GM19043 (cell line): ENCODE data around the gene SEC31B.
A peak's percentile ranks its signal among the peaks of the same experiment; 100 is the strongest.

ENCODE experiments used
- ATAC-seq: cut with Tn5 transposase; IDR thresholded peaks from one replicate; pipeline ENCODE4 v1.9.1; 2021; ENCODE audit warnings: low read depth; ENCODE audit not compliant: unreplicated experiment

SEC31B gene, protein sequence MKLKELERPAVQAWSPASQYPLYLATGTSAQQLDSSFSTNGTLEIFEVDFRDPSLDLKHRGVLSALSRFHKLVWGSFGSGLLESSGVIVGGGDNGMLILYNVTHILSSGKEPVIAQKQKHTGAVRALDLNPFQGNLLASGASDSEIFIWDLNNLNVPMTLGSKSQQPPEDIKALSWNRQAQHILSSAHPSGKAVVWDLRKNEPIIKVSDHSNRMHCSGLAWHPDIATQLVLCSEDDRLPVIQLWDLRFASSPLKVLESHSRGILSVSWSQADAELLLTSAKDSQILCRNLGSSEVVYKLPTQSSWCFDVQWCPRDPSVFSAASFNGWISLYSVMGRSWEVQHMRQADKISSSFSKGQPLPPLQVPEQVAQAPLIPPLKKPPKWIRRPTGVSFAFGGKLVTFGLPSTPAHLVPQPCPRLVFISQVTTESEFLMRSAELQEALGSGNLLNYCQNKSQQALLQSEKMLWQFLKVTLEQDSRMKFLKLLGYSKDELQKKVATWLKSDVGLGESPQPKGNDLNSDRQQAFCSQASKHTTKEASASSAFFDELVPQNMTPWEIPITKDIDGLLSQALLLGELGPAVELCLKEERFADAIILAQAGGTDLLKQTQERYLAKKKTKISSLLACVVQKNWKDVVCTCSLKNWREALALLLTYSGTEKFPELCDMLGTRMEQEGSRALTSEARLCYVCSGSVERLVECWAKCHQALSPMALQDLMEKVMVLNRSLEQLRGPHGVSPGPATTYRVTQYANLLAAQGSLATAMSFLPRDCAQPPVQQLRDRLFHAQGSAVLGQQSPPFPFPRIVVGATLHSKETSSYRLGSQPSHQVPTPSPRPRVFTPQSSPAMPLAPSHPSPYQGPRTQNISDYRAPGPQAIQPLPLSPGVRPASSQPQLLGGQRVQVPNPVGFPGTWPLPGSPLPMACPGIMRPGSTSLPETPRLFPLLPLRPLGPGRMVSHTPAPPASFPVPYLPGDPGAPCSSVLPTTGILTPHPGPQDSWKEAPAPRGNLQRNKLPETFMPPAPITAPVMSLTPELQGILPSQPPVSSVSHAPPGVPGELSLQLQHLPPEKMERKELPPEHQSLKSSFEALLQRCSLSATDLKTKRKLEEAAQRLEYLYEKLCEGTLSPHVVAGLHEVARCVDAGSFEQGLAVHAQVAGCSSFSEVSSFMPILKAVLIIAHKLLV

DNA sequence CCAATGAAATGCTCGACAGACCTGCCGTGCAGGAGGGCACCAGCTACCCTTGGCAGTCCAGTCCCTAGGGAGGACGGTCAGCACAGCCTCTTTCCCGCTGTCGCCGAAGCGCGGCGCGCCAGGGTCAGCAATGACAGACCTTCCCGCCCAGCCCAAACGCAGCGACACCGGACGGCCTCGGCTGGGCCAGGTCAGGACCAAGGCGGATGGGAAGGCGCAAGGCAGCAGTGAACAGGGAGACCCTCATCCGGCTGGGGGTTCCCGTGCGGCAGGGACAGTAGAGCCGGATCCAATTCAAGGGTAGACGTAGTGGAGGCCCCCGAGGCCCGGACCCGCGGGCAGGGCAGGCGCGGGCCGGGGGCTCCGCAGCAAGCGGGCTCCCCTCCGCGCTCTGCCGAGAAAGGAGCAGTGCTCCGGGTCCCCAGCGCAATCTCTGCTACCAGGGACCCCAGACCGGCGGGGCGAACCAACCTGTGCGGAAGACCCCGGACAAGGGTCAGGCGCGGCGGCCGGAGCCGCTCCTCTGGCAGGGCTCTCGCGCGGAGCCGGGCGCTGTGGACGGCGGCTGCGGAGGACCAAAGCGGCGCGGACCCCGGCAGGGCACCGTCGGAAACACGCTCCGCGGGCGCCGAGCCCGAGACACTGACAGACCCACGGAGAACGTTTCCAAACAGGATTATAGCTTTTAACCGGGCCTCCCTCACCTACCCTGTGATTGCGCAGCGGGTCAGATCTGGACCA, at the start of gene SEC31B:
Gene SEC31B, minus strand, starts transcription at position 551 of the 741 bp plus-strand sequence. CDS start 2,909 bp downstream, outside the sequence.
- no peak for ATAC-seq

DNA sequence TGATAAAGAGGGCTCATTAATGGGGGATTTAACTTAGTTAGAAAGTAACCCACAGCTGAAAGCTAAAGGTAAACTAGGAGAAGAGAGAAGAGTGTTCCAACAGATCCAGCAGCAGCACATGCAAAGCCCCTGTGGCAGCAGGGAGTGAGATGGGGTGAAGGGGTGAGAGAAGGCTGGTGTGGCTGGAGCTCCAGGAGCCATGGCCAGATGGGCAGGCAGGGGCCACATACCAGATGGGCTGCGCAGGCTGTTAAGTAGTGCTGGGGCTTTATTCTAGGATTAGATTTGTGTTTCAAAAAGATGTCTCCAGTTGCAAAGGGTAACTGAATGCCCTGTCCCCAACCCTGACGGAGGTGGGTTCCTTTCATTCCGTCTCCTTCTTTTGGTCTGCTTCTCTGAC, 49.3 kb upstream of the SEC31B start:
- no peak for ATAC-seq

DNA sequence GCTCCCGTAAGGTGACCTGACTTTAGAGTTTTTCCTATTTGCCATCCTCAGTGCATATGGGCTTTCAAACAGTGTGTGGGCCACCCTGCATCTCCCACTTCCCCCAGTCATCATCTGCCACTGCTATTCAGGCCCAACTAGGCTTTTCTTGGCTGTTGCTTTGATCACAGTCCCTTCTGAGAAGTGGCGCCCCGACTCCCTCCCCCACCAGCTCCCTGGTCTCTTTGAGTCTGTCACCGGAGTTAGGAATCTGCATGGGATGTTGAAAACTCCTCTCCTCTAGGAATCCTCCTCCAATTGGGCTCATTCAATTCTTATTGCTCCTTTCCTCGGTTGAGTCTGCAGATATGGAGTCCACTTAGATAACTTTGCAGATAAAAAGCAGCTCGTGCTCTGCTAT, 48.2 kb upstream of the SEC31B start:
- no peak for ATAC-seq

DNA sequence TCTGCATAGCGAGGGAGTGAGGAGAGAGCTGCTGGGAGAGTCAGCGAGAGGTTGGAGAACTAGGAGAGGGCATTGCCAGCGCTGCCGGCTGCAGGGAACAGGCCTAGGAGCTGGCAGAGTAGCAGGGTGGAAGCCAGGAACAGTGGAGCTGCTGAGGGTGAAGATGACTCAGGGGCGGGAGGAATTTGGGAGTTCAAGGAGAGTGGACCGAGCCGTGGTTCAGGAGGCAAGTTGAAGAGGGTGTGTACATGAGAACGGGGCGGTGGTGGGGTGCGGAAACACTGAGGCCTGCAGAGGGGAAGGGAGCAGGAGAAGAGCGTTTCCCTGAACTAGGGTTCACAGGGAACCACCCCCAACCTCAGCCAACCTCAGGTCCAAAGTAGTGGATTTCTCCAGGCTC, 47.6 kb upstream of the SEC31B start:
- ATAC-seq = no peak

DNA sequence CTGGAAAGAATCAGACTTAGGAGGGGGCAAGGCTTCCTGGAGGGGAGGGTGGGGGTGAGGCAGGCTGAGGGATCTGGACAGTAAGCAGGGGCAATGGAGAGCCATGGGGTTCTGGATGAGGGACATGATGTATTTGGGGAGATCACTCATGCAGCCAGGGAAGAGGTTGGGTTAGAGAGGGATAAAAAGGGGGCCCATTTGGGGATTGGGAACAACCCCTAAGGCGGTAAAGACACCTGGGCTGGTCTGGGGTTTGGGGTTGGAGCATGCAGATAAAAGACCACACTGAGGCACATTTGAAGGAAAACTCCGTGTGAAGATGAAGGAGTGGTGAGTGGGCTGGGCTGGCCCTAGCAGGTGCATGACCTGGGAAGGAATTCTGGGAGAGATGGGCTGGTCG, 46.9 kb upstream of the SEC31B start:
- ATAC-seq = no peak

DNA sequence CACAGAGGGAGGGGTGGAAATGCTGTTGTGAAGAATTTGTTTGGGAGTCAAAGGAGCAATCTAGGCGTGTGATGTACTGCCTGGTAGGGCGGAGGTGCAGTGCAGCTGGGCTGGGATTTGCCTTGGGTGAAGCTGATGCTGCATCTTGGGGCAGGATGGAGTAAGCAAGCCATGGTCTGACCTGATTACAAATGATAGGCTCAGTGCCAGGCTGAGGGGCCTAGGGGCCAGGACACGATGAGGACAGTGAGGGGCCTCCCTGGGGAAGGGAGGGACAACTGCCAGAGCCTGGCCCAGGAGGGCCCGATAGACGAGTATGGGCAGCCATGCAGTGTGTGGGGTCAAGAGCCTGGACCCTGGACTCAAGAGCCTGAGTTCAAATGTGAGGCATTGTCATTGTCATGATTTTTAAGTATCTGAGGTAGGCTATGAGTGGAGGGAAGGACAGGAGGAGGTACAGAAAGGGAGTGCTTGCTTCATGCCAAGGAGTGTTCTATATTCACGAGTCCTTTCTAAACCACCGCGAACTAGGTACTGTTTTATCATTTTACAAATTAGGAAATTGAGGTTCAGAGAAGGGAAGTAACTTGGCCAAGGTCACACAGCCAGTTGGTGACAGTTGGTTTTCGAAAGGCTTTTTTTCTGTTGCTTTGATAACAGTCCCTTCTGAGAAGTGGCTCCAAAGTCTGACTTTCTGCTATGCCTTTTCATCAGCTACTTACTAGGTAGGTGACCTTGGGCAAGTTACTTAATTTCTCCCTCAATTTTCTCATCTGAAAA, 45.7 kb upstream of the SEC31B start:
- no peak for ATAC-seq

DNA sequence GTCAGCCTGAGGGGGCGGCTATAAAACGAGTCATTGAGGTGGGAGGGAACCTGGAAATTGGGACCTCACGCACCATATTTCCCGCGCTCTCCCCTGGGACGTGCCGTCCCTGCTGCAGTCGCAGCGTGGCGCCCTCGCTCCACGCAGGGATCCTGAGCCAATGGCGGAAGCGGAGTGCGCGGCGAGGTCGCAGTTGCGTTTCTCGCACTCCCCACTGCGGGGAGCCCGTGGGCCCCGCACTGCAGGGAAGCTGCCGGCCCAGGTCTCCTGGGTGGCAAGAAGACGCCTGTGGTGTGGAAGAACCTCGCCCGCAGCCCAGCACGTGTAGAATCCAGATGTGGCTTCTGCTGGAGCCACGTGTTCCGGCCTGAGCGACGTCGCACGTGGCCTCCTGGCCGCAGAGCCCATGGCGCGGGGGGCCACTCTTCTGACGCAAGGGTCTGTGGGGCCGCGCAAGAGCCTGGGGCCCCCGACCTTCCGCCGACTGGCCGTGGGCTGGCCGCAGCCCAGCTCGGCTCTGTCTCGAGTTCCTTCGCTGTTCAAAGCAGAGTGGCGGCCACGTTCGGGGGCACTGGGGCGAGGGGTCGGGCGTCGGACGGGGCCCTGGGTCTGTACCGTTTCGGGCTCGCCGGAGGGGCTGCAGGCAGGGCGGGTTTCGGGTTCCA, 42.5 kb upstream of the SEC31B start:
- peak; percentile 60 for ATAC-seq

DNA sequence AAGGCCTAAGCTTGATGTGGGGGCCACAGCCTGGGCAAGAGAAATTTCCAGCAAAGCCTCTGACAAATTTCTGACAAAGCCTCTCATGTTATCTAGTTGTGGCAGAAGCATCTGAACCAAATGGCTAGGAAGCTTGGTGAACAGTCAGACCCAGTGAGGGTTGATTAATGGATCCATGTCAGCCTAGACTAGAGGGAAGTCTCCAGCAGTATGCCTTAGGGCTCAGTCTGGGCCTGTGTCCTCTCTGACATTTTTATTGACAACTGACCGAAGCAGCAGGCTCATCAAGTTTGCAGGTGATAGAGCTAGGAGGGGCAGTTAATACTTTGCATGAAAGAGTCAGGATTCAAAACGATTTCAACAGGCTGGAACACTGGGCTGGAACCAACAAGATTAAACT, 41.3 kb upstream of the SEC31B start:
- ATAC-seq = no peak

DNA sequence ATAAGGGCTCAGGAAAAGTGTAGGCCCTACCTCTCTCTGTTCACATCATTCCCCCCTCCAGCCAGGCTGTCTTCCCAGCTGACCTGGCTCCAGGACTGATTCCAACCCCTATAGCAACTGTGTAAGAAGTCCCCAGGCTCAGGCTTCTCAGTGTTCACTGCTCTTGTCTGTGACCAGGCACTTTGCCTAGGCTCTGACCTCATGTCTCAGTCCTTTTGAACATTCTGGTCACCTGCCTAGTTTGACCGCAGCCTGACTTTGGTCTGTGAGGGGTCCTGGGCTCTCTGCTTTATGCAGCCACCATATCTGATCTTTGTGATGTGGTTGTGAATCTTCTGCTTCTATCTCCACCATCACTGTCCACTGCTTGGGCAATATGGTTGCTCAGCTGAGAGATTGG, 40.6 kb upstream of the SEC31B start:
- ATAC-seq = no peak

DNA sequence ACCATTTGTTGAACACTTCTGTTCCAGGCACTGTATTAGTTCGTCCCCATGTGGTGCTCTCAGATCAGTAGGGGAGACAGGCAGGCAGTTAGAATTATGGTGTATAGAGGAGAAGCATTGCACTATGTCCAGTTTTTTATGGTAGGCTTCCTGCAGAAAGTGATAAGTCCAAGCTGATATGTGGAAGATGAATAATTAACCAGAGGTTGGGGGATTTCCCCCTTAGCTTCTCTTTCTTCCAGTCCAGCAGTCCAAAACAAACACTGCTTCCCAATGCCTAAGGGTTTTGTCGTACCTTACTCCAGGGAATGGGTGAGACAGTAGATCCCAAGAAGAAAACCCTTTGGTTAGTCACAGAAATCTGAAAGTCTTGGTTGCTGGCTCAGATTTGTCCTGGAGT, 35.2 kb upstream of the SEC31B start:
- ATAC-seq = no peak

DNA sequence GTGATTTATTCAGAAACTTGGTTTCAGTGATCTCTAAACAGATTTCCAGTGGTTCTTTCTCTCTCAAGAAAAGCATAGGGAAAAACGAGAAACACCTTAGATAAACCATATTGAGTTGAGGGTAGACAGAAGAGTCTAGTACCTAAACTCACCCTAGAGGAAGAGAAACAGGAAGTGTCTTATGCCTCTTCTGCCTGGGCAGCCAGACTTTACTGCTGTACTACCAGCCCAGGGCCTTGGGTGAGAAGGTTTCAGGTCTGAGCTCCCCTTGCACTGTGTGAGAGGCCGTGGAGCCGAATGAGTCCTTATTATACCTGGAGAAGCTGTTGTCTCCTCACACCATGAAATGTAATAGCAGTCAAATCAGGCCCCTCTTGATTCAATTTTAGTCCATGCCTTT, 34.3 kb upstream of the SEC31B start:
- no peak for ATAC-seq

DNA sequence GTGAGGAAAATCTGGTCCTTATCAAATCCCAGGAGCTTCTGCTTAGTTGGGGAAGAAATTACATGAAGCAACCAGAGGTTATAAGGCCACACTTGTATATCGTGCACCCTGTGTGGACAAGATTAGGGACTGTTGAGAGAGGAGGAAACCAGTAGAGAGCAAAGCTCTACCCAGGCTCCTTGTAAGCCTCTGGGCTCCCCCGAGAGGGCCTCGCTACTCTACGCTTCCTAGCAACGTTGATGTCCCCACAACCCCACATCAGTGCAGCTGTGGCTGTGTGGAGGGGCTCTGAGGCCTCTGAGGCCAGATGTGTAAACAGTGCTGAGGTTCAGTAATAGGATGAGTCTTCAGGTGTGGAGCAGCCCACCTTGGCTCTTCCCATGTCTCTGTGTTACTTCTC, 32.1 kb upstream of the SEC31B start:
- no peak for ATAC-seq

DNA sequence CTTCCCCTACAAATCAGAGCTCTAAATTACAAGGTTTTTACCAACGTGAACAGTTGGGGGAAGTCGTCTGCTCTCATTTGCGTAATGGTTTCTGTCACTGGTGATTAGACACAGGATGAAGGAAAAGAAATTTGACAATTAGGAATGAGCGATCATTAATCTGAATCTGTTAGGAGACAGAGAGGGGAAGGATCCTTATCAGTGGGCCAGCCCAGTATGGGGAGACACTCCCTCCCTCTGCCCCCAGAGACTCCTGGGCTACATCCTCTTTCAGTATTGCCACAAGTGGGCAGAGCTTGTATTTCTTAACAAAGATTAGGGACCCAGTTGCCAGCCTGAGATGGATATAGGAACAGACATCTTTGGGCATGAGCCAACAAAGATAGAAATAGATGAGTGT, 31.5 kb upstream of the SEC31B start:
- ATAC-seq = no peak

DNA sequence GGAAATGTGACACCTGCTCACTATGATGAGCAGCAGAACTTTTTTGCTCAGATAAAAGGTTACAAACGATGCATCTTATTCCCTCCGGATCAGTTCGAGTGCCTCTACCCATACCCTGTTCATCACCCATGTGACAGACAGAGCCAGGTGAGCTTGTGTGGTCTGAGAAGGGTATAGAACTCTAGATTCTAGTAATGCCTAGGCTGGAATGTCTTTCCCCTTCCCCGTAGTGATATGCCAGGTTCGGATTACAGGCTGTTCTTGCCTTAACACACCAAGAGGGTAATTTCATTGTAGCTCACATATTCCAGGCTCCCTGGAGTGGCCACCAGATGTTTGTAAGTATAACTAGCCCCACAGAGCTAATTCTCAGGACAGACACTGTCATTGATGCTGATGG, 25.3 kb upstream of the SEC31B start:
- no peak for ATAC-seq

DNA sequence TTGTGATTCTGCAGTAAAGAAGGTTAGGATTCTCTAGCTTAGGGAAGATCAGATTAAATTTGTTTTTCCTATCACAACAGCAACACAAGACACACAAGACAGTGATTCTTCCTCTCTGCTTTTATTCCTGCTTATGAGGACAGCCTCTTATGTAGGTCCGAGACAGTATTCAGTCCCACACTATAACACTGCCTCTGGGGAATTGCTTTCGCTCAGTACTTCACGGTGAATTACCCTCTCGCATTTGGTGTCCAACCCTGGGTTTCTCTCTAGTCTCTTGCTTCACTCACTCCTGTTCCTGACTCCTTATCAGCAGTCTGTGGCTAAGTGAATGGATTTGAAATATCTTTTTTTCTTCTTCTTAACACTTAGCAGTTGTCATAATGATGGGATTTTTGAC, 17.8 kb upstream of the SEC31B start:
- no peak for ATAC-seq

DNA sequence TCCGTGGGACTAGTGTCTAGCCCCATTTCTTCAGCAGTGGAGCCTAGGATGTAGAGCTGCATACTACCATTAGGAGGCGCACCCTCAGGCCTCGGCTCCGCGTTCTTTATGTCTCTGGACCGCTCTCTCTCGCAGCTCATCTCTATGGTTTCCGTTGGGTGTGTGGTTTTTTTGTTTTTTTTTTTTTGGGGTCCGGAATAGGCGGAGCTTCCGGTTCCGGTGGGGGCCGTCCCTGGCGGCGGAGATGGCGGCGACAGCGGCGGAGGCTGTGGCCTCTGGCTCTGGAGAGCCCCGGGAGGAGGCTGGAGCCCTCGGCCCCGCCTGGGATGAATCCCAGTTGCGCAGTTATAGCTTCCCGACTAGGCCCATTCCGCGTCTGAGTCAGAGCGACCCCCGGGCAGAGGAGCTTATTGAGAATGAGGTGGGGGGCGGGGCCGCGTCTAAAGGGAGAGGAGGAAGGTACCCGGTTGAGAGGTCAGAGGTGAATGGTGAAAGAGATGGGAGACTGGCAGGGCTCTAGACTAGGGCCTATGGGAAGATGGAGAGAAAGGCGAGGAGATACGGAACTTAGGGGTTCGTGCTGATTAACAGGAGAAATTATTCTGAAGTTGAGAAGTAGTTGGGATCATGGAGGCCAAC, 16.2 kb upstream of the SEC31B start, which contains the start of gene HIF1AN:
Gene HIF1AN, plus strand, starts transcription at position 229 of the 639 bp plus-strand sequence. Its CDS starts 16 bp downstream, at position 245.
- ATAC-seq = peak; percentile 88

DNA sequence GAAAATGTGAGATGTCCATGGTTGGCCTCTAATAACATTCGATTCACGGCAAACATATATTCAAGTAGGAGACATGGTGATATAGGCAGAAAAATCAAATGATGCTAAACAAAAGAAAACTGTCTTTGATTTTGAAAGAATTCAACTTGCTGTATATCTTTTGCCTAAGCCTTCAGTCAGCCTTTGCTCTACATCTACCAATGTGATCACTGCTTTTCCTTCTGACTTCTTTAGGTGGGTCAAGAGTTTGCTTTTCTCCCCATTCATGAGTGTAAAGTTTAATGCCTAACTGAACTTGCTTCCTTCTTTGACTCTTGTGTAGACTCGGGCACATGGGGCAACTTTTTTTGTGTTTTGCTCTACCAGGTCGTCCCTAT, 15.7 kb upstream of the SEC31B start:
- ATAC-seq = peak; percentile 6

DNA sequence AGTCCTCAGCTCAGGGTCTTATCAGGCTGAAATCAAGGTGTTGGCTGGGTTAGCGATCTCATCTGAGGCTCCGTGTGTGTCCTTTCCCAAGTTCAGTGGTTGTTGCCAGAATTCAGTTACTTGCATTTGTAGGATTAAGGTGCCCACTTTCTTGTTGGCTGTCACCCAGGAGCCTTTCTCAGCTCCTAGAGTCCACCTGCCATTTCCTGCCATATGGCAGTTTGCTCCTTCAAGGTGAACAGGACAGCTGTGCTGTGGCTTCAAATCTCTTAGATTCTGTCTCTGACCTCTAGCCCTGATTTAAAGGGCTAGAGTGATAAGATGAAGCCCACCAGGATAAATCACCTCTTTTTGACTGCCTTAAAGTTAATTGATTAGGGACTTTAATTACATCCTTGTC, 15.1 kb upstream of the SEC31B start:
- no peak for ATAC-seq

DNA sequence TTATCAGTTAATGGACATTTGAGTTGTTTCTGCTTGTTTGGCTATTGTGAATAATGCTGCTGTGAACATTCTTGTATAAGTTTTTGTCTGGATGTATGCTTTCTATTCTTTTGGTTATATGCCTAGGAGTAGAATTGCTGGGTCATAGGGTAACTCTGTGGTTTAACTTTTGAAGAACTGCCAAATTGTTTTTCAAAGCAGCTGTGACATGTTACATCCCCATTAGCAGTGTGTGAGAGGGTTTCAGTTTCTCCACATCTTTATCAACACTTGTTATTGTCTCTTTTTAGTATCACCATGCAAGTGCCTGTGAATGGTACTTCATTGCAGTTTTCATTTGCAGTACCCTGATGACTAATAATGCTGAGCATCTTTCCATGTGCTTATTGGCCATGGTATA, 12.1 kb upstream of the SEC31B start:
- no peak for ATAC-seq
